Choroid plexus epithelial cell (primary cell): ENCODE results near the gene WDR90.

Source experiments
- DNase-seq: peaks from one replicate; pipeline ENCODE4 v3.0.0-alpha.2; 2010; ENCODE audit warnings: low read depth
- H3K4me3 ChIP-seq: 2 replicates; pipeline ENCODE4 v1.5.1; 2011; ENCODE audit warnings: low read depth, mild to moderate bottlenecking, control low read depth, low read length, moderate library complexity
- CTCF ChIP-seq: conservative IDR thresholded peaks from 2 replicates; pipeline ENCODE4 v1.5.1; 2011; ENCODE audit warnings: low read depth, mild to moderate bottlenecking, control low read depth, inconsistent platforms, low read length, moderate library complexity

Gene WDR90

GRCh38 chr16:627454-628239 lies 21.5 kb upstream of the WDR90 start:
- no peak for TF ChIP-seq CTCF

GRCh38 chr16:628321-629061 lies 20.7 kb upstream of the WDR90 start:
- TF ChIP-seq CTCF, result no peak
- no peak overlapping the region for H3K4me3 ChIP-seq
- DNase-seq, result no peak

More at GRCh38 chr16:627454-628239, 21.5 kb upstream of the WDR90 start:
- H3K4me3 ChIP-seq, result no peak overlapping the region
- no peak for DNase-seq

GRCh38 chr16:629185-629832 lies 19.9 kb upstream of the WDR90 start:
- no peak overlapping the region for H3K4me3 ChIP-seq
- no peak for TF ChIP-seq CTCF
- DNase-seq, result no peak

GRCh38 chr16:629833-630248 lies 19.3 kb upstream of the WDR90 start:
- TF ChIP-seq CTCF, result no peak
- no peak overlapping the region for H3K4me3 ChIP-seq
- DNase-seq, result no peak

GRCh38 chr16:630249-630814 lies 18.8 kb upstream of the WDR90 start:
- no peak for TF ChIP-seq CTCF
- H3K4me3 ChIP-seq, result no peak overlapping the region
- DNase-seq, result no peak

- no peak for DNase-seq
- TF ChIP-seq CTCF, result no peak
- no peak within 1 kb of the TSS for H3K4me3 ChIP-seq
These were observed 18.3 kb upstream of the WDR90 start, which contains the start of gene WFIKKN1 for GRCh38 chr16:630815-631405. Gene WFIKKN1 (plus strand): TSS chr16:630985. CDS start chr16:631254, 269 bp downstream.
